Upper lobe of left lung (tissue), 4 donors: Measurements from ENCODE around the gene PSAPL1.

Source experiments
- CTCF ChIP-seq, 6 experiments: fragments of 450-650 bp in 4 of 6; fragments of 200-600 bp in 2 of 6; sonication (generic) in 2 of 6; IDR thresholded peaks; one replicate each; pipeline ENCODE4 v1.5.1; 2016 to 2019; ENCODE audit warnings: antibody characterized with exemption in 6 of 6
- EP300 ChIP-seq, 4 donors: sonication (generic); formaldehyde crosslinking; IDR thresholded peaks; one replicate each; pipeline ENCODE4 v1.5.1; 2017; ENCODE audit warnings: antibody characterized with exemption in 4 of 4, control low read depth in 2 of 4

GRCh38 chr4:7444731-7445130, 10.0 kb upstream of the PSAPL1 start:
- TF ChIP-seq EP300 (IDR thresholded peaks at IDR 0.05) (no peak), CTCF (IDR thresholded peaks at IDR 0.05) (no peak)
